Activated T-cell treated with anti-CD3 and anti-CD28 coated beads for 1 hour (primary cell): ENCODE data around the gene PDE6B.
A peak's percentile ranks its signal among the peaks of the same experiment; 100 is the strongest.
"Not testable (repeated sequence)": the region's sequence is repeated elsewhere in the genome, so short reads cannot be mapped to it uniquely, and the experiment has no call there.

ENCODE experiments used
- DNase-seq: peaks from one replicate; pipeline ENCODE4 v3.0.0-alpha.2; 2020; ENCODE audit warnings: low read depth

PDE6B gene

DNA sequence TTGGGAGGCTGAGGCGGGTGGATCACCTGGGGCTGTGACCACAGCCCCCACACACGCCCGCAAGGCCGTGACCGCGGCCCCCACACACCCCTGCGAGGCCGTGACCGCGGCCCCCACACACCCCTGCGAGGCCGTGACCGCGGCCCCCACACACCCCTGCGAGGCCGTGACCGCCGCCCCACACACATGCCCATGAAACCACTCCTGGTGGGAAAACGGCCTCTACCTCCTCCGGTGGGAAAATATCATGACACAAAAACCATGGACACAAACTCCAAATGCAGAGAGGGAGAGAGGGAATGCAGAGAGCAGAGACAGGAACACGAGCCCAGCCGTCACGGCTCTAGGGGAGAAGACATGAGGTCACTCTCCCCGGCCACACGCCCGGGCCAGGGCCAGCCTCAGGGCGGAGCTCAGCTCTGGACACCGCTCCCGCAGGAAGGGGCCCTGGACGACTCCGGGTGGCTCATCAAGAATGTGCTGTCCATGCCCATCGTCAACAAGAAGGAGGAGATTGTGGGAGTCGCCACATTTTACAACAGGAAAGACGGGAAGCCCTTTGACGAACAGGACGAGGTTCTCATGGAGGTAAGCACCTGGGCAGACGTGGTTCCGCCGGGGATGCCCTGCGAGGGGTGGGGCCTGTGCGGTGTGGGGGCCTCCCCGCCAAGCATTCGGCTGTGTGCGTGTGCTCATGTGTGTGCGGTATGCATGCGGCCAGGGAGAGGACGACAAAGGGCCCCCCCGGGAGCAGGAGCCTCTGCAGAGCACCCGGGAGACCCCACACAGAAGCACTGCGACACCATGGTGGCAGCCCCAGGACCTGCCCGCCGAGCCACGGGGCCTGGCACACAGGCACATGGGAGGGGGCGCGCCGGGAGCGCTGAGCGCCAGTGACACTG, 31.3 kb downstream of the PDE6B start:
- DNase-seq, result no peak

DNA sequence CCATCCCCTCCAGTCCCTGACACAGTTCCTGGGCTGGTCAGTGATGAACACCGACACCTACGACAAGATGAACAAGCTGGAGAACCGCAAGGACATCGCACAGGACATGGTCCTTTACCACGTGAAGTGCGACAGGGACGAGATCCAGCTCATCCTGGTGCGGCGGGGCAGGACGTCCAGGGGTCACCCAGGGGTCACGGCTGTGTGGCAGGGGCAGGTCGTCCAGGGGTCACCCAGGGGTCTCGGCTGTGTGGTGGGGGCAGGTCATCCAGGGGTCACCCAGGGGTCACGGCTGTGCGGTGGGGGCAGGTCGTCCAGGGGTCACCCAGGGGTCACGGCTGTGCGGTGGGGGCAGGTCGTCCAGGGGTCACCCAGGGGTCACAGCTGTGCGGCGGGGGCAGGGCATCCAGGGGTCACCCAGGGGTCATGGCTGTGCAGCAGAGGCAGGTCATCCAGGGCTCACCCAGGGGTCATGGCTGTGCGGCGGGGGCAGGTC, 32.0 kb downstream of the PDE6B start:
- DNase-seq, result no peak

DNA sequence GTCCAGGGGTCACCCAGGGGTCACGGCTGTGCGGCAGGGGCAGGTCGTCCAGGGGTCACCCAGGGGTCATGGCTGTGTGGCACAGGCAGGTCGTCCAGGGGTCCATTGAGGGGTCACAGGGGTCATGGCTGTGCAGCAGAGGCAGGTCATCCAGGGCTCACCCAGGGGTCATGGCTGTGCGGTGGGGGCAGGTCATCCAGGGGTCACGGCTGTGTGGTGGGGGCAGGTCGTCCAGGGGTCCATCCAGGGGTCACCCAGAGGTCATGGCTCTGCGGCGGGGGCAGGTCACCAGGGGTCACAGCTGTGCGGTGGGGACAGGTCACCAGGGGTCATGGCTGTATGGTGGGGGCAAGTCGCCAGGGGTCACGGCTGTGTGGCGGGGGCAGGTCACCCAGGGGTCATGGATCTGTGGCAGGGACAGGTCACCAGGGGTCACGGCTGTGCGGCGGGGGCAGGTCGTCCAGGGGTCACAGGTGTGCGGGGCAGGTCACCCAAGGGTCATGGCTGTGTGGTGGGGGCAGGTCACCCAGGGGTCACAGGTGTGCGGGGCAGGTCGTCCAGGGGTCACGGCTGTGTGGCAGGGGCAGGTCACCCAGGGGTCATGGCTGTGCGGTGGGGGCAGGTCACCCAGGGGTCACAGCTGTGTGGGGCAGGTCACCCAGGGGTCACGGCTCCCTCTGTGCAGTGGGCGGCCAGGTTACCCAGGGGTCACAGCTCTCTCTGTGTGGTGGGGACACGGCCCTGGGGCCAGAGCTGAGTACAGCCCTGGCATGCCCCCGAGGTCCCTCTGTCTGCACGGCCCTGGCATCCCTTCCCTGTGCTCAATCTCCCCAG, 32.7 kb downstream of the PDE6B start:
- no peak for DNase-seq

DNA sequence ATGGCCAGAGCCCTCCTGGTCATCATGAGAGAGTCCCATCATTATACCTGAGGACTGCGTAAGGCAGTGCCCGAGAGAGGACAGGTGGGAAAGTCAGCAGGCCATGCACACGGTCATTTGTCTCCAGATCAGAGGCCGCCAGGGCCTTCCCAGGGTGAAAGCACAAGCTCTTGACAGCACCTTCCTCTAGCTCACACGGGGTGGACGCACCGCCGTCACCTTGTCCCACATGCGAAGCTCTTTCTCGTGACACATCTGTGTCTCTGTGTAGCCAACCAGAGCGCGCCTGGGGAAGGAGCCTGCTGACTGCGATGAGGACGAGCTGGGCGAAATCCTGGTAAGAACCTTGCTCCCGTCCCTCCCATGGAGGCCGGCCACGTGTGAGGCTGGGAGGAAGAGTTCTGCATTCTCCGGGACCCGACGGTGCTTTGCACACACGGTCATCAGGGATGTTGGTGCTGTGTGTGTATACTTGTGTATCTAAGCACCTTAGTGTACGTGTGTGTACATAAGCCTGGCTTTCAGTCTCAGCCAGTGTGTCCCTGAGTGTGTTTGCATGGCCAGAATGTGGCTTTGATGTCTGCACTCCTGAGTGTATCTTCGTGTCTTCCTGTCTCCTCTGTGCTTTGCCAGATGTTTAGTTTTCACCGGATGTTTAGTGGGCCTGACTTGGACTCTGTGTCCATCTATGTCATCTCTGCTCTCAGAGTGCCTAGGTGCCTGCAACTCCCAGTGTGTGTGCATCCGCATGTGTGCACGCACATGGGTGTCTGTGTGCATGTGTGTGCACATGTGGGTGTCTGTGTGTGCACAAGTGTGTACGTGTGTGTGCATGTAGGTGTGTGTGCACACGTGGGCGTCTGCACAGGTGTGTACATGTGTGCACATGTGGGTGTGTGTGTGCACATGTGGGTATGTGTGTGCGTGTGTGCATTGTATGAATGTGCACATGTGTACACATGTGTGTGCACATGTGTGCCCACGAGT, 33.6 kb downstream of the PDE6B start:
- DNase-seq, result no peak

DNA sequence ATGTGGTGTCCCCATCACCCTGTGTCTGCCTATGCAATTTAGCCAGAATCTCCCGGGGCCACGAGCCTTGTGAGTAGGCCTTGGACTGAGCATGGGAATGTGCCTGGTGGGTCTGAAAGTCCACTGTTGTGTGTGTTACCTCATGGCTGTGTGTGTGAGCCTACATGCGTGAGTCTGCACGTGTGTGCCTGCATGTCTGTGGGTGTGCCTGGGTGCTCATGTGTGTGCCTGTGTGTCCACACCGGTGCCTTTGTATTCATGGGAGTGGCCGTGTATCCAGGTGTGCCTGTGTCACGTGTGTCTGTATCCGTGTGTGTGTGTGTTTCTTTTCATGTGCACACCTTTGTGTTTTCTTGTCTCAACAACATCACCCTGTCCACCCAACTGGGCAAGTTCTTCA, 34.5 kb downstream of the PDE6B start:
- DNase-seq, result no peak

DNA sequence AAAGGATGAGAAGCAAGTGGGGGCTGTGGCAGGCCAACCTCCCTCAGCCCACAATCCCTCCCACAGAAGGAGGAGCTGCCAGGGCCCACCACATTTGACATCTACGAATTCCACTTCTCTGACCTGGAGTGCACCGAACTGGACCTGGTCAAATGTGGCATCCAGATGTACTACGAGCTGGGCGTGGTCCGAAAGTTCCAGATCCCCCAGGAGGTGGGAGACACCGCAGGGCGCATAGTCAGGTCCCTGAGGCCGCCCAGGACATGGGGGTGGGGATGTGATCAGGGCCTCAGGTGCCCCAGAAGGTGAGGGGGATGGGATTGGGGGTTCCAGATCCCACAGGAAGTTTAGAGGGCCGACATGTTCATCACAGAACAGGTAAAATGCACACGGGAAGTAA, 35.0 kb downstream of the PDE6B start:
- DNase-seq, result no peak

DNA sequence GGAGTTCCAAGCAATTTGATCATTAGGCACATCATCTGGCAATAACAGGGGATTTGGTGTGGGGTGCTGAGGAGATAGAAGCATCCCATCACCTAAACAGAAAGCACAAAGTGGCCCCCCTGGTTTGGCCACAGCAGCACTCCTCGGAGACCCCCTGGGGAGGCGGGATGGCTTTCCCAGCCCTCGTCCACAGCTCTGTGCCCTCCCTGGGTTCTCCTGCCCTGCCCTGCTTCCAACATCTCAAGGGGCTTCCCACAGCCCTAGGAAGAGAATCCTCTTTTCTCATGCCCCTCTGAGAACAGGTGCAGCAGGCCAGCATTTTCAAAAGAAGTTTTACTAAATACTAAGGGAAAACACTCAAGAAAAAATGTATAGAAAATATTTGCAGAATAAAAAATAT, 35.9 kb downstream of the PDE6B start:
- no peak for DNase-seq

DNA sequence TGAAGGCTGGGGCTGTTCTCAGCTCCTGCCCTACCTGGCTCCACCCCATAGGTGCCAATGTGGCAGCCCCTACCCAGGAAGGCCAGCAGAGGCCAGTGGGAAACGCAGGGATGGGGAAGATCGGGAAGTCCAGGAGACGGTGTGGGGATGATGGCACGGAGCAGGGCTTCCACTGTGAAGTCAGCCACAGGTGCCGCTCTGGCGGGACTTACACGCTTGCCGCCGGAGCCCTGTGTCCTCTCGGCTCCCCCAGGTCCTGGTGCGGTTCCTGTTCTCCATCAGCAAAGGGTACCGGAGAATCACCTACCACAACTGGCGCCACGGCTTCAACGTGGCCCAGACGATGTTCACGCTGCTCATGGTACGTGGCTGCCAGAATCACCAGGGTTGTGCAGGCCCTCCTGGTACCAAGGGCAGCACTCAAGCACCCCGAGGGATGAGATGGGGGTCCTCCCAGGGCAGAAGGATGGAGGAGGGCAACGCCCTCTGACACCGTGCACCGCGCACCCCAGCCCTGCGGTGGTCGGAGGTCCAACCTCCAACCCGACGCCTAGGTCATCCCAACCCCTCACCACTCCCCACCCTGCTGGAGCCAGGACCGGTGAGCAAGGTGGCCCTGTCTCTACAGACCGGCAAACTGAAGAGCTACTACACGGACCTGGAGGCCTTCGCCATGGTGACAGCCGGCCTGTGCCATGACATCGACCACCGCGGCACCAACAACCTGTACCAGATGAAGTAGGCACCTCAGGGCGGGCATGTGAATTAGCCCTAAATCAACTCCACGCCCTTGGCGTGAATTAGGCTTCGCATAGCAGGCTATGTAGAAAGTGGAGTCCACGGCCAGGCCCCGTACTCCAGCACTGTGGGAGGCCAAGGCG, 36.7 kb downstream of the PDE6B start:
- no peak for DNase-seq

DNA sequence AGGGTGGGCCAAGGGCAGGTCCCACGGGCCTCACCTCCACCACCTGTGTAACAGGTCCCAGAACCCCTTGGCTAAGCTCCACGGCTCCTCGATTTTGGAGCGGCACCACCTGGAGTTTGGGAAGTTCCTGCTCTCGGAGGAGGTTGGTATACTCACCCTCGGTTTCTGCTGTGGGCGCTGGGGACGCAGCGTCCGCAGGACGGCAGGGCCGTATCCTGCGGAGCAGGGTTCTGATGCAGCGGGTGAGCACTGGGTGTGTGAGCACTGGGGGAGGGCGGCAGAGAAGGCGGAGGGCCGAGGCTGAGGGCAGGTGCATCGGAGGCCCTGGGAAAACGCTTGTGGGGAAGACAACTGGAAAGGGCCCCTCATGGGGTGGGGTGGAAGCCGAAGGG, 37.7 kb downstream of the PDE6B start:
- no peak for DNase-seq

DNA sequence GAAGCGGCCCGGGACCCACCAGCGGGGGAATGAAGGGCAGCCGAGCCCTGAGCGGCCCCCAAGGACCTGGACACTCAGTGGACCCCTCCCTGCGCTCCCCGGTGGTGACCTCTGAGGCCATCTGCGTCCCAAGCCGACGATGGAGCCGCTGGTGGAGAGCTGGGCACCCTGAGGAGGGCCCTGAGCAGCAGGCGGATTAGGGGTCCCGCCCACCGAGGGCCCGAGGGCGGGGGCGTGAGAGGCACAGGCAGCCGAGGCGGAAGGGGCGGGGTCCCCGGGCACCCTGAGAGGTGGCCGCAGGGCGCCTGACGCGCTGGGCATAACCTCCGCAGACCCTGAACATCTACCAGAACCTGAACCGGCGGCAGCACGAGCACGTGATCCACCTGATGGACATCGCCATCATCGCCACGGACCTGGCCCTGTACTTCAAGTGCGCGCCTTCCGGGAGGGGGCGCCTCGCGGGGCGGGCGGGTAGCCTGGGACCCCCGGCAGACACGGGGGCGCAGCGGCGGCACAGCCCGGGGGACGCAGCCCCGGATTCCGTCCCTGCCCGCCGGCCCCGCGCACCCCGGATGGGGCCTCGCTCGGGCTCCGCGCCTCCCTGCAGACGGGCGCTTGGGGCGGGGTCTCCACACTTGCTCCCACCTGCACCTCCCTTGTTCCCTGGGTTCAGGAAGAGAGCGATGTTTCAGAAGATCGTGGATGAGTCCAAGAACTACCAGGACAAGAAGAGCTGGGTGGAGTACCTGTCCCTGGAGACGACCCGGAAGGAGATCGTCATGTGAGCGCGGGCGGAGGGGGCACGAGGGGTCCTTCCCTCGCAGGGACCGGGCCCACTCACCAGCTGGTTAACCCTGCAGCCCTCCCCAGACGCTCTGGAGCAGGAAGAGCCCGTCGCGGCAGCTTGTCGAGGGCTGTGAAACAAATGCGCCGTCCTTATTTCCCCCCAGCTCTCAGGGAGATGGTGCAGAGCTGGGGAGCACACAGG, 38.4 kb downstream of the PDE6B start:
- DNase-seq, result peak; percentile 67

DNA sequence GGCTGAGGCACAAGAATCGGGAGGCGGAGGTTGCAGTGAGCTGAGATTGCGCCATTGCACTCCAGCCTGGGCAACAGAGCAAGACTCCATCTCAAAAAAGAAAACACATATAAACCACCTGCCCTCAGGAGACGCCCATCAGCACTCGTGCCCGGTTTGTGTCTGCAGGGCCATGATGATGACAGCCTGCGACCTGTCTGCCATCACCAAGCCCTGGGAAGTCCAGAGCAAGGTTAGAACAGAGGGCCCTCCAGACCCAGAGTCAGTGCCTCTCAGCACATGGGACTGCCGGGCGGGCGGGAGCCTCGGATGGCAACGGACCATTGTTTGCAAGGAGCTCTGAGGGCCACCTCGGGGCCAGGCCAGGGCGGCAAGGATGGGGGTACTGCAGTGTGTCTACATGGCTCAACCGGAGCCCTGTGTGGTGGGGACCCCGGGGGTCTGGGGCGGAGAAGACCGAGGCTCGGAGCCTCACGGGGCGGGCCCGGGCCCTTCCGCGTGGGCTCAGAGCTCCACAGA, 39.4 kb downstream of the PDE6B start:
- no peak for DNase-seq

DNA sequence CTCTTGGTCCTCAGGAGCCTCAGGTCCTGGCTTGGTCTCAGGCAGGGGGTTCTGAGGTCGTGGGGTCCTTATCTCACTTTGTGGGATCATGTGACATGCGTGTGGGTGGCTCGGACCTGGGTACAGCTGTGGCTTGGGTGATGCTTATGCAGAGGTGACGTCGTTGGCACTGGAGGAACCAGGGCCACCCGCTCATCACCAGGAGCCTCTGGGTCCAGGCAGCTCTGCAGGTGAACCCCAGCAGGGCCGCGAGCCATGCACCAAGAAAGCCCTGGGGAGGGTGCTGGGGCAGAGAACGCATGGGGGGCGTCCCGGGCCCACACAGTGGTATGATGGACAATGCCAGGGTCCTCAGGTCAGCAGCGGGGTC, 40.0 kb downstream of the PDE6B start:
- DNase-seq, result no peak

DNA sequence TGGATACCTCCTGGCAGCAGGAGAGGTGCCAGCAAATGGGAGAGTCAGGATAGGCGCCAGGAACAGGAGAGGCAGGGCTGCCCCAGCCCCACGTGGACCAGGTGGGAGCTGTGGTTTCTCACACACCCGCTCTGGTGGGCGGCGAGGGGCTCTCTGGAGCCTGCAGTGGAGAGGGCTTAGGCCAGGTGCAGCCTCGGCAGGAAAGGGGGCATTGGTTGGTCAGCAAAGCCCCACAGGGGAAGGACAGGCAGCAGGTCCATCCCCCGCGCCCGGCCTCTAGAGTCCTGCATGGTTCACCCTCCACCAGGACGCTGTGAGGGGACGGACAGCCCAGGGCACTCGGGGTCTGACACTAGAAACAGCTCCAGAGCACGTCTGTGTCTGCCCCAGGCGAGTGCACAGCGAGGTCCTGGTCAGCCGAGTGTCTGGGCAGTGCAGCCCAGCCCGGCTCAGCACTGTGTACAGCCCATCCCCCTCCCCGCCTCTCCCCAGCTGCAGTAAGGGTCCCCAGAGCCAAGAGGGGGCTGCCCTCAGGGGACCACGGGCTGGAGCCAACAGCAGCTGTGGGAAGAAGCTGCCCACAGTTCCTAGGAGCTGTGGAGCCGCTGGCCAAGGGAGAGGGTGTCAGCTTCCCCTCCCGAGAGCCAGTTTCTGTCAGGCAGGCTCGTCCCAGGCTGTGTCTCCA, 40.5 kb downstream of the PDE6B start:
- DNase-seq, result no peak

DNA sequence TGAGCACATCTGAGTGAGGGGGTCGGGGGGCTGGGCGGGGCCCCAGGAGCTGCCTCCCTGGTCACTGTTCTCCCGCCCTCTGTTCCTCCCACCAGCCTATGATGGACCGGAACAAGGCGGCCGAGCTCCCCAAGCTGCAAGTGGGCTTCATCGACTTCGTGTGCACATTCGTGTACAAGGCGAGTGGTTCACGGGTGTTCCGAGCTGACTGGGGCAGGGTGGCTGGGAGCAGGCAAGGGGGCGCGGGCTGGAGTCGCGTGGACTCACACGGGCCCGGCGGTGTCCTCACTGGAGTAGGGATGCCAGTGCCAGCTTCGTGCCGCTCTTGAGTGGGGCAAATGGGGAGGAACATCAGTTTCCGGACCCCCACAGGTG, 41.0 kb downstream of the PDE6B start:
- no peak for DNase-seq

DNA sequence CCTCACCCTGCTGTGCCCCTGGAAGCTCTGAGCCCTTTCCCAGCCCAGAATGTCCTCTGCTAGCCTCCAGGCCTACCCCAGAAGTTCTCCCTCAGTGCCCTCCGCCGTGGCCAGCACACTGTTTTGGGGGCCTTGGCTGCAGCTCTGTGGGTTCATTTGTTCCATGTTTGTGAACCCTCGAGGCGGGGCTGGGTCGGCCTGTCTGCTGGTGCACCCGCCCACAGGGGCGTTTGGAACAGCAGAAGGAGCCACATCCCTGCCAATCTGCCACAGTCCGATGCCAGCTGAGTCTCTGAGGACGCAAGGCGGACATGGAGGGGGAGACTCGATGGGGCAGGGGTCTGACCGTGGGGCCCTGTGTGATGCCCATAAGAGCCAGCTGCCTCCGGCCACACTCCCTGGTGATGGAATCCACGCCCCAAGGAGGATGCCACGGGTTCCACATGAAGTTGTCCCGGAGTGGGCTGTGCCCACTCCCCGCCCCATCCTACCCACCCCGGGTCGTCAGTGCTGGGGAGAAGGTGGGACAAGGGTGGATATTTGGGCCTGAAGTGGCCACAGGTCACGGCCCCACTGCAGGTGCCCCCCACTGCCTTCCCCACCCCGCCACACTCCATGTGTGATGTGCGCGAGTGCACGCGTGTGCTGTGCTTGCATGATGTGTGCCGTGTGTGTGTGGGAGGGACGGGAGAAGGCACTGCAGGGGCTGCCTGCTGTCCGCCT, 41.6 kb downstream of the PDE6B start:
- DNase-seq, result no peak

DNA sequence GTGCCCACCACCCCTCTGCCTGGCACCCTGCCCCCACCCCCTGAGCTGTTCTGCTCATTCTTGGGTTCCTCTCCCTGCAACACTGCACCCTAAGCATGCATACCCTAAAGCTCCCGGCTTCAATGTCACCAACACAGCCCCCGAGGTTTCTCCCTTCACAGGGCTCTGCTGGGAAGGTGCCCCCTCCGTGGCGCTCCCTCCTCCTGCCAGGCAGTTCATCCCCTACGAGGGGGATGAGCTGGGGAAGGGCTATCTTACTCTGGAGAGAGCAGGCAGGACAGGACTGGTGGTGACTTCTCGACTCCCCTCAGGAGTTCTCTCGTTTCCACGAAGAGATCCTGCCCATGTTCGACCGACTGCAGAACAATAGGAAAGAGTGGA, 42.2 kb downstream of the PDE6B start:
- no peak for DNase-seq

DNA sequence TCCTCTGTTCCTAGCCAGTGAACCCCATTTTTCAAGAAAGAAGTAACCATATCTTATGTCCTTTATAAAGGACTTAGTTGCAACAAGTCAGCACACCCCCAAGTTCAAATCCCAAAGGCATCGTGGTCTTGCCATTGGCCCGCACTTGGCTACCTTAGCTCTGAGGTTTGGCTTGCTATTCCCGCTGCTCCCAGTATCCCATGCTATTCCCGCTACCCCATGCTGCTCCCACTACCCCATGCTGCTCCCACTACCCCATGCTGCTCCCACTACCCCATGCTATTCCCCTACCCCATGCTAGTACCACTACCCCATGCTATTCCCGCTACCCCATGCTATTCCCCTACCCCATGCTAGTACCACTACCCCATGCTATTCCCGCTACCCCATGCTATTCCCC, 42.8 kb downstream of the PDE6B start:
- DNase-seq, result not testable (repeated sequence)
